Keratinocyte (primary cell): Measurements from ENCODE around the gene ENTPD2. TPM values are rescaled to one million over a fixed set of nuclear protein-coding genes. Genes with fewer than 3 reads are reported as not detected.

Experiments used
- DNase-seq: peaks from one replicate; pipeline ENCODE4 v3.0.0-alpha.2; 2011; ENCODE audit warnings: low read depth, missing footprints, low spot score
- FAIRE-seq: peaks from 2 replicates; lab custom pipeline; 2011; peaks lifted over from hg19 to GRCh38; lab: Jason Lieb, UNC
- H2AFZ ChIP-seq: 2 replicates; pipeline ENCODE4 v1.6.0; 2012; ENCODE audit warnings: low read length, control low read depth, inconsistent platforms; ENCODE audit not compliant: control insufficient read depth
- H3K27ac ChIP-seq: 2 replicates; pipeline ENCODE4 v1.5.1; 2011; ENCODE audit warnings: low read length; ENCODE audit not compliant: control insufficient read depth, insufficient read depth
- H3K27me3 ChIP-seq: 3 replicates; pipeline ENCODE4 v1.6.0; 2011; ENCODE audit warnings: low read length; ENCODE audit not compliant: control insufficient read depth, insufficient read depth; ENCODE audit errors: extremely low read depth
- H3K36me3 ChIP-seq, 2 experiments: 2 replicates in 1 of 2; 3 replicates in 1 of 2; pipeline ENCODE4 v1.5.1; 2011; ENCODE audit warnings: low read length in 2 of 2, mild to moderate bottlenecking in 1 of 2; ENCODE audit not compliant: control insufficient read depth in 2 of 2, insufficient read depth in 2 of 2; ENCODE audit errors: extremely low read depth in 1 of 2
- H3K4me1 ChIP-seq: 3 replicates; pipeline ENCODE4 v1.5.1; 2011; ENCODE audit warnings: low read length; ENCODE audit not compliant: control insufficient read depth, insufficient read depth; ENCODE audit errors: extremely low read depth
- H3K4me2 ChIP-seq: 3 replicates; pipeline ENCODE4 v1.6.0; 2011; ENCODE audit warnings: low read depth, low read length; ENCODE audit not compliant: control insufficient read depth, insufficient read depth; ENCODE audit errors: extremely low read depth
- H3K4me3 ChIP-seq, 3 experiments: fragments of 200-600 bp in 1 of 3; sonication (generic) in 1 of 3; 2 replicates in 2 of 3; 3 replicates in 1 of 3; pipeline ENCODE4 v1.5.1; 2011 to 2016; ENCODE audit warnings: low read length in 3 of 3, mild to moderate bottlenecking in 3 of 3, control low read depth in 2 of 3, inconsistent platforms in 1 of 3, low read depth in 1 of 3, mixed read lengths in 1 of 3, mixed run types in 1 of 3, moderate library complexity in 1 of 3; ENCODE audit not compliant: control insufficient read depth in 2 of 3, insufficient read depth in 2 of 3; ENCODE audit errors: extremely low read depth in 1 of 3
- H3K79me2 ChIP-seq: 2 replicates; pipeline ENCODE4 v1.6.0; 2012; ENCODE audit warnings: low read length; ENCODE audit not compliant: control insufficient read depth, insufficient read depth
- H3K9ac ChIP-seq: 3 replicates; pipeline ENCODE4 v1.6.0; 2011; ENCODE audit warnings: low read length; ENCODE audit not compliant: control insufficient read depth, insufficient read depth; ENCODE audit errors: extremely low read depth
- H3K9me1 ChIP-seq: 3 replicates; pipeline ENCODE4 v1.6.0; 2011; ENCODE audit warnings: low read length; ENCODE audit not compliant: control insufficient read depth, insufficient read depth; ENCODE audit errors: extremely low read depth
- H3K9me3 ChIP-seq: 2 replicates; pipeline ENCODE4 v1.5.1; 2012; ENCODE audit warnings: low read depth, low read length; ENCODE audit not compliant: control insufficient read depth
- H4K20me1 ChIP-seq: 3 replicates; pipeline ENCODE4 v1.6.0; 2011; ENCODE audit warnings: low read length; ENCODE audit not compliant: control insufficient read depth, insufficient read depth; ENCODE audit errors: extremely low read depth
- EZH2 ChIP-seq: IDR thresholded peaks from one replicate; pipeline ENCODE4 v1.6.1; 2012; ENCODE audit warnings: inconsistent platforms, mild to moderate bottlenecking, low read length, moderate library complexity
- dilution Hi-C: fragments of 300-500 bp; cut with MboI; formaldehyde crosslinking; loops from one replicate; pipeline ENCODE4 v1.7.0; 2020; ENCODE audit warnings: low sequenced_read_pairs; ENCODE audit not compliant: extremely low pct_ligation_motif_present
- polyA plus RNA-seq, 5 experiments: library from polyadenylated mRNA; depleted of rRNA in 3 of 5; stranded (reverse) in 3 of 5; stranded (forward) in 1 of 5; unstranded in 1 of 5; fragments of >200 nt; gene quantifications; 1 replicate in 1 of 5; 2 replicates in 3 of 5; 3 replicates in 1 of 5; pipeline versions ENCODE4 v1.2.1 to v1.2.3, GENCODE V29; 2011 to 2012; ENCODE audit warnings: missing spikeins in 2 of 5, low read depth in 1 of 5, low replicate concordance in 1 of 5
- TF ChIP-seq, protein P1 (sequence below), 3 experiments: IDR thresholded peaks in 1 of 3; conservative IDR thresholded peaks in 1 of 3; optimal IDR thresholded peaks in 1 of 3; 2 replicates in 2 of 3; 3 replicates in 1 of 3; pipeline versions ENCODE3 to v1.5.1; 2011; ENCODE audit warnings: low read length in 3 of 3, mild to moderate bottlenecking in 3 of 3, moderate library complexity in 2 of 3, control low read depth in 1 of 3, inconsistent platforms in 1 of 3; ENCODE audit not compliant: insufficient read depth in 2 of 3; ENCODE audit errors: extremely low read depth in 1 of 3

Gene ENTPD2
- polyA plus RNA-seq, 1 donor (not counting 4 experiments of a cell fraction or from before 2014, with no cell fraction given), result 0.52 TPM

DNA sequence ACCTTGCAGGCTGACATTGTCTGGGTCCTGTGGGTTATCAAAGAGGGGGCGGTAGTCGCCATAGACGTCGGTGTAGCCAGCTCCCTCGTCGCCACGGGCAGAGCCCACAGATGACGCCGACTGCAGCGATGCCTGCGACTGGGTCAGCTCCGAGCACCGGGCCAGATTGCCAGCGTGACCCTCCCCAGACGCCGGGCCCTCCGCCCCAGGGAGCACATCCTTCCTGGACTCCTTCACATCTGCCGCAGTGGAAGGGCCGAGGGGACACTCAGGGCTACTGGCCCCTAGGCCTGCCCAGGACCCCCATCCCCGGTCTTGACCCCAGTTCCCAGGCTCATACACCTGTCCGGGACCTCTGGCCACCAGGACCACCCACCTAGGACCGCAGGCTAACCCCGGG is 39.7 kb downstream of the ENTPD2 start:
- no peaks in the 10 kb centered on the region for H3K36me3 ChIP-seq
- H3K27me3 ChIP-seq, result no peaks in the 10 kb centered on the region
- H4K20me1 ChIP-seq, result no peaks in the 10 kb centered on the region
- H2AFZ ChIP-seq, result no peak overlapping the region
- DNase-seq, result no peak
- no peaks in the 10 kb centered on the region for H3K9me1 ChIP-seq
- H3K79me2 ChIP-seq, result no peaks in the 10 kb centered on the region
- H3K4me3 ChIP-seq, result no peak overlapping the region
- no peak overlapping the region for H3K9ac ChIP-seq
- no peak for TF ChIP-seq EZH2
- TF ChIP-seq, protein P1, sequence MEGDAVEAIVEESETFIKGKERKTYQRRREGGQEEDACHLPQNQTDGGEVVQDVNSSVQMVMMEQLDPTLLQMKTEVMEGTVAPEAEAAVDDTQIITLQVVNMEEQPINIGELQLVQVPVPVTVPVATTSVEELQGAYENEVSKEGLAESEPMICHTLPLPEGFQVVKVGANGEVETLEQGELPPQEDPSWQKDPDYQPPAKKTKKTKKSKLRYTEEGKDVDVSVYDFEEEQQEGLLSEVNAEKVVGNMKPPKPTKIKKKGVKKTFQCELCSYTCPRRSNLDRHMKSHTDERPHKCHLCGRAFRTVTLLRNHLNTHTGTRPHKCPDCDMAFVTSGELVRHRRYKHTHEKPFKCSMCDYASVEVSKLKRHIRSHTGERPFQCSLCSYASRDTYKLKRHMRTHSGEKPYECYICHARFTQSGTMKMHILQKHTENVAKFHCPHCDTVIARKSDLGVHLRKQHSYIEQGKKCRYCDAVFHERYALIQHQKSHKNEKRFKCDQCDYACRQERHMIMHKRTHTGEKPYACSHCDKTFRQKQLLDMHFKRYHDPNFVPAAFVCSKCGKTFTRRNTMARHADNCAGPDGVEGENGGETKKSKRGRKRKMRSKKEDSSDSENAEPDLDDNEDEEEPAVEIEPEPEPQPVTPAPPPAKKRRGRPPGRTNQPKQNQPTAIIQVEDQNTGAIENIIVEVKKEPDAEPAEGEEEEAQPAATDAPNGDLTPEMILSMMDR (optimal IDR thresholded peaks at IDR 0.05 in 1 of 3, IDR thresholded peaks at IDR 0.05 in 1 of 3, conservative IDR thresholded peaks at IDR 0.05 in 1 of 3; ENCODE audit: extremely low read depth in 1 of 3, insufficient read depth in 2 of 3, low read length in 3 of 3), result no peak
- H3K4me2 ChIP-seq, result no peak overlapping the region
- H3K9me3 ChIP-seq, result no peaks in the 10 kb centered on the region
- dilution Hi-C loops, result no loop called here
- no peak for FAIRE-seq
- H3K27ac ChIP-seq, result no peak overlapping the region
- H3K4me1 ChIP-seq, result no peaks in the 10 kb centered on the region

DNA sequence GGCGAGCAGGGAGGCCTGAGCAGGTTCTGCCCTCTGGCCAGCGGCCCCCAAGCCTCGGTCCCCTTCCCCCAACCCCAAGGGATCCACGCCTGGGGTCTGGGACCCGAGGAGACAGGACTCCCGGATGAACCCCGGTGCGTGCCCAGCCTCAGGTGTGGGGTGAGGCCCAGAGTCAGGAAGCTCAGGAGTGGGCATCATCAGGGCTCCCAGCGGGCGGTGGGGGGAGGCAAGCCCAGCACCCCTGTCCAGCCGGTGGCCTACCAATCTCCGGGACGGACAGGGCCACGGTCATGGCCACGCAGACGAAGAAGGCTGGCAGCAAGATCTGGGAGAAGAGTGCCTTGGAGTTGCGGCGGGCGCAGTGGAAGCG is 40.3 kb downstream of the ENTPD2 start:
- FAIRE-seq, result no peak
- no peak for DNase-seq
- H3K27ac ChIP-seq, result no peak overlapping the region
- no peak overlapping the region for H2AFZ ChIP-seq
- dilution Hi-C loops, result no loop called here
- H3K4me3 ChIP-seq, result no peak overlapping the region
- no peaks in the 10 kb centered on the region for H3K27me3 ChIP-seq
- no peaks in the 10 kb centered on the region for H3K79me2 ChIP-seq
- H4K20me1 ChIP-seq, result no peaks in the 10 kb centered on the region
- H3K36me3 ChIP-seq, result no peaks in the 10 kb centered on the region
- H3K4me1 ChIP-seq, result no peaks in the 10 kb centered on the region
- H3K9me3 ChIP-seq, result no peaks in the 10 kb centered on the region
- H3K9me1 ChIP-seq, result no peaks in the 10 kb centered on the region
- H3K4me2 ChIP-seq, result no peak overlapping the region
- no peak overlapping the region for H3K9ac ChIP-seq
- no peak for TF ChIP-seq EZH2
- TF ChIP-seq, protein P1 (optimal IDR thresholded peaks at IDR 0.05 in 1 of 3, IDR thresholded peaks at IDR 0.05 in 1 of 3, conservative IDR thresholded peaks at IDR 0.05 in 1 of 3; ENCODE audit: extremely low read depth in 1 of 3, insufficient read depth in 2 of 3, low read length in 3 of 3), result no peak
